KMS-11 (cell line): Measurements from ENCODE around the gene GTF3C4.

ENCODE experiments used
- H2AFZ ChIP-seq: fragments of 200-600 bp; sonication (generic); 2 replicates; pipeline ENCODE4 v1.6.1; 2016; ENCODE audit warnings: antibody characterized with exemption, mixed run types, low read depth
- H3K27ac ChIP-seq: fragments of 200-600 bp; sonication (generic); 2 replicates; pipeline ENCODE4 v1.6.1; 2016; ENCODE audit warnings: mild to moderate bottlenecking, mixed run types
- H3K27me3 ChIP-seq: fragments of 200-600 bp; sonication (generic); 2 replicates; pipeline ENCODE4 v1.6.1; 2017; ENCODE audit warnings: mild to moderate bottlenecking, low read depth, mixed run types, moderate library complexity; ENCODE audit not compliant: insufficient read depth
- H3K36me3 ChIP-seq: fragments of 200-600 bp; sonication (generic); 2 replicates; pipeline ENCODE4 v1.6.1; 2017; ENCODE audit warnings: mild to moderate bottlenecking, mixed run types; ENCODE audit not compliant: insufficient read depth
- H3K4me1 ChIP-seq: fragments of 200-600 bp; sonication (generic); 2 replicates; pipeline ENCODE4 v1.6.1; 2016; ENCODE audit warnings: mild to moderate bottlenecking, low read depth, mixed run types; ENCODE audit not compliant: poor library complexity, severe bottlenecking
- H3K4me2 ChIP-seq: fragments of 200-600 bp; sonication (generic); 2 replicates; pipeline ENCODE4 v1.7.0; 2016; ENCODE audit warnings: mild to moderate bottlenecking, mixed run types
- H3K4me3 ChIP-seq: fragments of 200-600 bp; sonication (generic); IDR thresholded peaks from 2 replicates; pipeline ENCODE4 v1.6.1; 2017; ENCODE audit warnings: low read depth, low read length, mixed read lengths; ENCODE audit not compliant: insufficient read depth
- H3K79me2 ChIP-seq: fragments of 200-600 bp; sonication (generic); 2 replicates; pipeline ENCODE4 v1.6.1; 2016; ENCODE audit warnings: low read depth, mixed run types; ENCODE audit not compliant: insufficient read depth
- H3K9ac ChIP-seq: fragments of 200-600 bp; sonication (generic); 2 replicates; pipeline ENCODE4 v1.6.1; 2016; ENCODE audit warnings: mild to moderate bottlenecking, mixed run types
- H4K20me1 ChIP-seq: fragments of 200-600 bp; sonication (generic); 2 replicates; pipeline ENCODE4 v1.6.1; 2016; ENCODE audit warnings: mild to moderate bottlenecking, mixed run types; ENCODE audit not compliant: insufficient read depth
- CTCF ChIP-seq: fragments of 200-600 bp; sonication (generic); conservative IDR thresholded peaks from 2 replicates; pipeline ENCODE4 v1.6.1; 2017; ENCODE audit warnings: low read depth, mild to moderate bottlenecking, antibody characterized with exemption, low read length, moderate library complexity, mixed read lengths

The GTF3C4 gene

GRCh38 chr9:132663117-132663516, 7.1 kb upstream of the GTF3C4 start:
- Histone ChIP-seq H3K36me3 (peaks cover 14% of the 10 kb centered on the region), H3K27ac (peak overlapping the region; percentile 87), H3K4me2 (peak overlapping the region; percentile 39), H2AFZ (no peak overlapping the region), H3K4me3 (no peak overlapping the region), H3K27me3 (no peaks in the 10 kb centered on the region), H4K20me1 (no peaks in the 10 kb centered on the region), H3K9ac (peak overlapping the region; percentile 45; the same call in 1 of the 2 replicates), H3K4me1 (peaks cover 94% of the 10 kb centered on the region), H3K79me2 (peaks cover 93% of the 10 kb centered on the region)
- no peak for TF ChIP-seq CTCF

- peak overlapping the region; percentile 6; the same call in 1 of the 2 replicates for H3K9ac ChIP-seq
- no peaks in the 10 kb centered on the region for H3K27me3 ChIP-seq
- peaks cover 12% of the 10 kb centered on the region; the same call in 1 of the 2 replicates for H3K36me3 ChIP-seq
- peaks cover 94% of the 10 kb centered on the region for H3K4me1 ChIP-seq
- H3K27ac ChIP-seq: peak overlapping the region; percentile 87
- TF ChIP-seq CTCF: no peak
- H3K79me2 ChIP-seq: peaks cover 93% of the 10 kb centered on the region
- no peak overlapping the region for H3K4me3 ChIP-seq
- peak overlapping the region; percentile 39 for H3K4me2 ChIP-seq
- H2AFZ ChIP-seq: no peak overlapping the region
- H4K20me1 ChIP-seq: no peaks in the 10 kb centered on the region
Measured at GRCh38 chr9:132663851-132664250, 6.4 kb upstream of the GTF3C4 start.

GRCh38 chr9:132669319-132669697, 956 bp upstream of the GTF3C4 start:
- TF ChIP-seq CTCF: no peak
- Histone ChIP-seq H3K4me3 (no peak overlapping the region), H3K4me2 (peak overlapping the region; percentile 65), H3K27ac (peak overlapping the region; percentile 78), H3K4me1 (peaks cover 64% of the 10 kb centered on the region), H3K79me2 (peaks cover 96% of the 10 kb centered on the region), H3K36me3 (no peaks in the 10 kb centered on the region), H3K27me3 (no peaks in the 10 kb centered on the region), H2AFZ (peak overlapping the region; percentile 77), H3K9ac (peak overlapping the region; percentile 84), H4K20me1 (0 out of 2 replicates have a peak, but pooled peaks cover 9% of the 10 kb centered on the region)

GRCh38 chr9:132669698-132670456, 387 bp upstream of the GTF3C4 start, which contains the start of gene DDX31:
Gene DDX31, minus strand, starts transcription at chr9:132669983. Its CDS starts 49 bp downstream, at chr9:132669934.
- Histone ChIP-seq H3K4me3 (no peak within 1 kb of the TSS), H3K27me3 (no peaks in the 10 kb centered on the region), H3K9ac (peak within 1 kb of the TSS; percentile 84), H3K79me2 (peaks cover 96% of the 10 kb centered on the region), H3K4me1 (peaks cover 58% of the 10 kb centered on the region), H3K27ac (peak within 1 kb of the TSS; percentile 78), H2AFZ (peak within 1 kb of the TSS; percentile 77), H3K4me2 (peak within 1 kb of the TSS; percentile 99), H4K20me1 (0 out of 2 replicates have a peak, but pooled peaks cover 9% of the 10 kb centered on the region), H3K36me3 (no peaks in the 10 kb centered on the region)
- TF ChIP-seq CTCF: no peak
